Central memory CD4-positive, alpha-beta T cell (primary cell): ENCODE measurements around the gene PTPN22.
"Not testable (repeated sequence)": the region's sequence is repeated elsewhere in the genome, so short reads cannot be mapped to it uniquely, and the experiment has no call there.

Experiments used
- DNase-seq: peaks from one replicate; pipeline ENCODE4 v3.0.0; 2022

The PTPN22 gene

DNA sequence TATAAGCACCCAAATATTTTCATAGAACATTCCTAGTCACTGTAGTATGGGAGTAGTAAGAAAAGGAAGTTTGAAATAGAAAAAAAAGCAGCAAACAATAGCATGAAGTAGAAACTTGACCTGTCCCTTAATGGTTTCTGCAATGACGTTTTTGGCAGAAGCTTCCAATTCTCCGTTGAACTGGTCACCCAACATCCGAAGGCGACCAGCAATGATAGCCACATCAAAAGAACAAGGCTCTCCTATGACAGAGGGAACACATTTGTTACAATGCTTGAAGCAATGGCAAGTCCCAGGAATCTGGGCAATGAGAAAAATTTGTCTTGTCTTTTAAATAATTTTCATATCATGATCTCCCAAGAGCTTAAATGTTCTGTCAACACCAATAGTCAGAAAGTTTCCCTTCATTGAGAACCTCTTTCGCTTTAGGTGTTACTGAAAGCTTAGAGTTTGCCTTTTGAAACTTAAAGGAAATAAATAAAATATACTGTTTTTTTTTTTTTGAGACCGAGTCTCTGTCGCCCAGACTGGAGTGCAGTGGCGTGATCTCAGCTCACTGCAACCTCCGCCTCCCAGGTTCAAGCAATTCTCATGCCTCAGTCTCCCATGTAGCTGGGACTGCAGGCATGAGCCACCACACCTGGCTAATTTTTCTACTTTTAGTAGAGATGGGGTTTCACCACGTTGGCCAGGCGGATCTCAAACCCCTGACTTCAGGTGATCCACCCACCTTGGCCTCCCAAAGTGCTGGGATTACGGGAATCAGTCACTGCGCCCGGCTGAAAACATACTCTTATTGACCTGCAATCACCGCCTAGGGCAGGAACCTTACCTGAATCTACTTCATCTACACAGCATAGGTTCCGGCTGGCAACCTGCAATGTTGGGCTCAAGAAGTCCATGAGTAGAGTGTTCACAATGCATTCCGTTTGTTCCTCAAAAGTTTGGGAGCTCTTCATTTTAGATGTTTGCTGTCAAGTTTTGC, 15.2 kb upstream of the PTPN22 start:
- no peak for DNase-seq

DNA sequence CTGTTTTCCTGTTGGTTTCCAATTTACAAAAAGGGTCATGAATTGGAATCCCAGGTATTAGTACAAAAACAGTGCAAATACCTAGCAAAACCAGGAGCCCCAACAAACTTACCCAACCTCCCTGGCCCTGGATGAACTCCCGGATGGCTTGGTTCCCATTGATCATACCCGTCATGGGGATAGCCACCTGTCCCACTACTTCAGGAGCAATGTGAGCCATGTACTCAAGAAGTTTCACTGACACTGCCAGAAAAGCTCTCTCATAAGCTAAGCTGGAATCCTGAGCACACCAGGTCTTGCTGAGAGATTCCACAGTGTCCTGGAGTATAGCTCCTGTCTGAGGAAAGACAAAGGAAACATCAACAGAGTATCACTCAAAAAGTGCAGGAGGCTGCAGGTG, 10.1 kb upstream of the PTPN22 start:
- no peak for DNase-seq

DNA sequence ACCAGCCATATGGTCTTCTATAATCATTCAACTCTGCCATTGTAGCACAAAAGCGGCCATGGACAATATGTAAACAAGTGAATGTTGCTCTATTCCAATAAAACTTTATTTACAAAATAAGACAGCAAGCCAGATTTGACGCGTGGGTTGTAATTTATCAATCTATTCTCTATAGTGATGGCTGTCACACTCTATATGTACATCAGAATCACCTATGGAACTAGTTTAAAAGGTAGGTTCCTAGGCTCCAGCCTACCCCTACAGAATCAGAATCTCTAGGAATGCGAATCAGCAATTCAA, 8.2 kb upstream of the PTPN22 start:
- no peak for DNase-seq

DNA sequence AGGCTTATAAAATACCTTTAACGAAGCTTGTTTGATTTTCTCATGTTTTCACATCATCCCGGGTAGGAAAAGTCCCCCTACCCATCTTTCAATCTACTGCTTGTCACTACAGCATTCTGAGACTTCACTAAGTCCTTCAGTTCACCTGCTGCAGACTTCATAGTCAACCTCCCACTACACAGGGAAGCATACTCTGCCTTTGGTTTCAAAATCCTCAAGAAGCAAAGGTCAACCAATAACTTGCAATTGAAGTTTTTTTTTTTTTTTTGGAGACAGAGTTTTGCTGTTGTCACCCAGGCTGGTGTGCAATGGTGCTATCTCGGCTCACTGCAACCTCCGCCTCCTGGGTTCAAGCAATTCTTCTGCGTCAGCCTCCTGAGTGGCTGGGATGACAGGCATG, 4.7 kb upstream of the PTPN22 start:
- DNase-seq: no peak

DNA sequence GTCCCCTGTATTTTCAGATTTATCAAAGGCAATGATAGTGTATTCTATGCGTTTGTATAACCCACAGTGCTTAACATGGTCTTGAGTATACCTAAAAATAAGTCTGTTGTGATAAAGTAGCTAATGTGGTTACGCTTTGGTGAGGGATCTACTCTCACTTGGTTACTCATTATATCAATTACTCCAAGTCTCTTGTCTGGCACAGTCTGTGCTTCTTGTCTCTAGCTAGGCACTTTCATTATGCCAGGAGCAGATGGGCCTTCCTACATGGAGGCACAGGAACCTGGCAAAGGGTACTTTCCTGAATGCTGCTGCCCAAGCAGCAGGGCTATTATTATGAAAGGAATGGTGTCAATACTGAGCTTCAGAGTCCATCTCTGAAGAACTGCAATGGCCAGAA, 4.2 kb upstream of the PTPN22 start:
- no peak for DNase-seq

DNA sequence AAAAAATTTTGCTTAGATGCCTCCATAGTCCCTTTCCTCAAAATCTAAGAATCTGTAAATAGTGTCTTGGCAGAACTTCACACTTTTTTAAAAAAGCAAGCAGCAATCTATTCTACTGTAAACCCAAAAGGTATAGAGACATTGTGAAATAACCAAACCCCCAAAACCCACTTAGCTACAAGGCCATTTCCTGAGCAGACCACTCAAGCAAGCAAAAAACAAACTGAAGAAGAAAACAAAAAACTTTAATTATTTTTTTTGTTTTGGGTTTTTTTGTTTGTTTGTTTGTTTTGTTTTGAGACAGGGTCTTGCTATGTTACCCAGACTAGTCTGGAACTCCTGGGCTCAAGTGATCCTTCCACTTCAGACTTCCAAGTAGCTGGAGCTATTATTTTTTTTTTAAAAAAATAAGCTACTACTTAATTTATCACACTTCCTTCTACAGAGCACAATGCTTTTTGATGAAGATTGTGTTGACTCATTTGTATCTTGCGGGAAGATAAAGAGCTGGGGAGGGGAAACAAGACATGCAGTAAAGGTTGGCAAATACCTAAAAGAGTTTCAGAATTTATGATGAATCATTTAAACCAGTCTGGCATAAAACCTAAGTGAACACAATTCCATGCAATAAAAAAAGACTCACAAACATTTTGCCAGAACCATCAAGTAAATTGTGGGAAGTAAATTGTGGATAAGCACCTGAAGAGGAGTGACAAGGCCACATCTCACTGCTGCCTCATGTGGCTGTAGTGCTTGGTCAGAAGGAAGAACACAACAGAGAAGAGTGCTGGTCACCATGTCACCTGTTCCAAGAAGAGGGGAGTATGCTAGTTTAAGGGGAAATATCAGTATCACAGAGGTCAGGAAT, 2.7 kb upstream of the PTPN22 start:
- DNase-seq: peak; percentile 33

DNA sequence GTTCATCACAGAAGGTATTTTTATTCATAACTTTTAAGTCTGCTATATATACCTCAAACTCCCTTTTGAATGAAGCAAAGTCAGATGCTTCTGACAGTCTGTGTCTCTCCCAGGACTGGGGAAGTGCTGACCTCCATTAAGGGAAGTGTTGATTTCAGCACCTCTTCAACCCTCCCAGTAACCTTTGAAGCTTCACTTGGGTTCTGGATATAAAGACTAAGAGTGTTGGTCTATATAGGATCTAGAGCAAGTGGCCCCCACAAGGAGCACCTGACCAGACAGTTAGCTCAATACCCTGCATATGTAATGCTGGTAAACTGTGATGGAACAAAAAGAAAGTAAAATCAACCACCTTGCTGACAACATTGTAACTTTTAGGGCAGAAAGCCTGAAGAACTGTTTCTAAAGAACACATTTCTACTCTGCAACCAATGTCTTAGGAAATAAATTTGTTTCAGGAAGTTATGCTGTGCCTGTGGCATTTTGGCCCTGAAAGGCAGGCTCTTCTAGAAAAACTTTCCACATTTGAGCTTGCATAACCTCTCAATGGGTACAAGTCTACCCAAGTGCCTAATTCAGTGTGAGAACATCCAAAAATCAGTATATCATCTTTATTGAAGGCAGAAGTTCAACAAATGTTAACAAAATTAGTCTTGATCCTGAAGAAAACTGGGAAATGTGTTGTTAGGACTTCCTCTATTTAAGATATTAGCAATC, 865 bp upstream of the PTPN22 start:
- peak; percentile 35 for DNase-seq

DNA sequence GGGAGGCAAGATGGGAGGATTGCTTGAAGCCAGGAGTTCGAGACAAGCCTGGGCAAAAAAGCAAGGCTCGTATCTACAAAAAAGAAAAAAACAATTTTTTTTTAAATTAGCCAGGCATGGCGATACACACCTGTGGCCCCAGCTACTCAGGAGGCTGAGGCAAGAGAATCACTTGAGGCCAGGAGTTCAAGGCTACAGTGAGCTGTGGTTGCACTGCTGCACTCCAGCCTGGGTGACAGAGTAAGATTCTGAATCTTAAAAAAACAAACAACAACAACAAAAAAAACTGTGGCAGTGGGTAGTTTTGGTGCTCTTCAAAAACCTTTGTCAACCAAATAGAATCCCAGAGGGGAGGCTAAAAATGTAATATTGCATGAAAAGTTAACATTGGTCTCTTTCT, 734 bp downstream of the PTPN22 start:
- DNase-seq: no peak

DNA sequence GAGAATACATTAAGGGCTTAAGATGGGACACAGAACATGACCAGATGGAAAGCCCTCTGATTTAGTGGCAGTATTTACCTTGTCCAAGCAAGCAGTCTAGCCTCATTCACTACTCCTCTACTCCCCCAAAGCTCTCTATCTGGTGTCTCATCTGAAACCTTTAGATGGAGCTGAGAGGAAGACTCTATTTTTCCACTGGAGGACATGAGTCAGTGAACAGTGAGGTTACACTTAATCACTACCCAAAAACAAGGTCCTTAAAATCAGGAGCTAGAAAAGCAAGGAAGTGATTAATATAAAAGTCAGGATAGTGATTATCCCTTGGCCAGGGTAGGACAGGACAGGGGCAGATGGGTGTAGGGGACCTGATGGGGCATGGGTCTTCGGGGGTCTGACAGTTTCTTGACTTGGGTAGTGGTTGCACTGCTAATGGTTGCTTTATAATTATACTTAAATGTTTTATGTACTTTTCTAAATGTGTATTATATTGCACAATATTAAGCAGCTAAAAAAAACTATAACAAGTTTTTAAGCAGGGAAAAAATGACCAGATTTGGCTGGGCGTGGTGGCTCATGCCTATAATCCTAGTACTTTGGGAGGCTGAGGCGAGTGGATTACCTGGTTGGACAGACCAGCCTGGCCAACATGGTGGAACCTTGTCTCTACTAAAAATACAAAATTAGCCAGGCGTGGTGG, 3.0 kb downstream of the PTPN22 start:
- no peak for DNase-seq

DNA sequence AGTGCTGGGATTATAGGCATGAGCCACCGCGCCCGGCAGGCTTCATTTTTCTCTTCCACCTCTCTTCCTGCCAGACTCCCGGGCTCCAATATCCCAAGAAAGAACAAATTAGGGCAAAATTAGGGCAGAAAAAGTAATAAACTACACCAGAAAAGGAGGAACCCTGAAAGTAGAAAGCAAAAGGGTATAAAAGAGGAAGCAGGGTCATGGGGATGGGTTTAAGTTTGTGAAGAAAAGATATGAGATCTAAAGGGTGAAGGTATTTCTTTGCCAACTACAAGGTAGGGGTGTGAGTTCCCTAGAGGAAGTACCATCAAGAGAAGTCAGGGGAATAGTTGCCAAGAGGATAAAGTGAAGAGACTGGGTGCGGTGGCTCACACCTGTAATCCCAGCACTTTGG, 9.9 kb downstream of the PTPN22 start:
- DNase-seq: no peak

DNA sequence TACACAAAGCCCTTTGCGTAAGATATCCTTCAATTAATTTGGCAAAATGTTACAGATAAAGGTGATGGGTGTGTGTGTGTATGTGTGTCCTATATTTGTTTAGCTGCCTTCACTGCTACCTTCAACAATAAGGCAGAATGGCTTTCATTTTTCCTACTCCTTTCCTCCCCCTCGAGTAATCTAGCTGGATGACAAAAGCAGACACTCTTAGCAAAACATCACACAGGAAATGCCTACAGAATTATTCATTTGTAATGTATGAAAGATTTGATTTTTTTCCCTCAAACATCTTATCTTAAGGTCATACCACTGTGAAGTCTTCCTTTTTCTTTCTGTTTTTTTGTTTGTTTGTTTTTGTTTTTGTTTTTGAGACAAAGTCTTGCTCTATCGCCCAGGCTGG, 10.6 kb downstream of the PTPN22 start:
- DNase-seq: no peak

DNA sequence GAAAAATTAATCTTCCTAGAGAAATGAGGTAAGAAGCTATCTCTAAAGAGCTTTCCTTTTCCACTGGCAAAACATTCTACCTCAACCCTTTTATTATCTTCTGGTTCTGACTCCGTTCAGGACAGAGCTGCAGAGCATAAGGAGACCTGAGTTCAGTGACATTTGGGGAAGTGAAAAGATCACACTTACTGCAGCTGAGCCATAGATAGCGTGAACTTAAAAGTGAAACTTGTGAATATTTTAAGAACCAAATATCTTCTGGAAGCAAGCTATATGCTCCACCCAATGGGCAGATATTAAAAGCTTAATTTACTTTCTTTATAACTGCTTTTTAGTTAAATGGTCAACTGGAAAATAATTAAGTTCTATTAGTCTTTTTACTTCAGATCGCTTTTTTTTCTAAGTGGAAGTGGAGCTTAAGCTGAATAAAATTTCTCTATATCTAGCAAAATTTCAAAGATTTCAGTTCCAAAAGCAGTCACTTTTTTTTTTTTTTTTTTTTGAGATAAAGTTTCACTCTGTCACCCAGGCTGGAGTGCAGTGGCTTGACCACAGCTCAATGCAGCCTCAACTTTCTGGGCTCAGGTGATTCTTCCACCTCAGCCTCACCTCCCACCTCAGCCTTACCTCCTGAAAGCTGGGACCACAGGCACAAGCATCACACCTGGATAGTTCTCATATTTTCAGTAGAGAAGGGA, 11.9 kb downstream of the PTPN22 start:
- DNase-seq: no peak

DNA sequence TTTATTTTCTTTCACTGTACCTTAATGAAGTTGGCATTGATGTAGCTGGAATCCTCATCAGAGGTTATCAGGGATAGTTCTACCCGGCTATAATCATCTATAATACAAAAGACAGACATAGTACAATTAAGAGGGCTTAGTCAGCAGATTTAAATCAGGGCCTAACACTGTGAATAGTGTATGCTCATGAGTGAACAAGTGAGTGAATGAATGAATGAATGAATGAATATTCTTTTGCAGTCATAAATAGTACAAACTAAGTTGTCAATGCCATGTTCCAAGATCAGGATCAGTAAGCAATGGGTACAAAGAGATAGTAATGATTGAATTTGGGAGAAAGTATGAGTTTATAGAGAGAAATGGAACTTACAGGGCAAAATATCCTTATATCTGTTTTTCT, 12.5 kb downstream of the PTPN22 start:
- DNase-seq: no peak

DNA sequence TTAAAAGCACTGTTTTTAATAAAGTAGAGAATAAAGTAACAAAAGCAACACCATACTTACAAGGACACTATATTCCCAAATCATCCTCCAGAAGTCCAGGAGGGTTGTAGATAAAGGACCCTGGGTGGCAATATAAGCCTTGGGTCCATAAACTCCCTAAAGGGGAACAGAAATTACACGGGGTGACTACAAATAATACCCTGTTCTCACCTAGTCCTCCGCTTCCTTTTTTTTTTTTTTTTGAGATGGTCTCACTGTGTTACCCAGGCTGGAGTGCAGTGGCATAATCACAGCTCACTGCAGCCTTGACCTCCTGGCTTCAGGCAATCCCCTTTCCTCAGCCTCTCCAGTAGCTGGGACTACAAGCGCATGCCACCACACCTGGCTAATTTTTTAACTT, 13.1 kb downstream of the PTPN22 start:
- no peak for DNase-seq

DNA sequence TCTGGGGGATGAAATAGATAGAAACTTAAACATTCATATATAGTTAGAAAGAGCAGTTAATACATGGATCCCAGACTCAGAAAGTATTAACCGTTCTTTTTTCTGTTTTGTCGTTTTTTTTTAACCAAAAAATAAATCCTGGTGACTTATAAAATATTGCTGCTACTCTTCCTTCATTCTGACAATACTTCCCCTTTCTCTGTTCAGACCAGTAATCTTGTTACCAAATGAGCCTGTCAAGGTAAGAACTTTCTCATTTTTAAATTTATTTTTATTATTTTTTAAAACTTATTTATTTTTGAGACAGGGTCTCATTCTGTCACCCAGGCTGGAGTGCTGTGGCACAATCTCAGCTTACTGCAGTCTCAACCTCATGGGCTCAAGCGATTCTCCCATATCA, 13.7 kb downstream of the PTPN22 start:
- DNase-seq: no peak

DNA sequence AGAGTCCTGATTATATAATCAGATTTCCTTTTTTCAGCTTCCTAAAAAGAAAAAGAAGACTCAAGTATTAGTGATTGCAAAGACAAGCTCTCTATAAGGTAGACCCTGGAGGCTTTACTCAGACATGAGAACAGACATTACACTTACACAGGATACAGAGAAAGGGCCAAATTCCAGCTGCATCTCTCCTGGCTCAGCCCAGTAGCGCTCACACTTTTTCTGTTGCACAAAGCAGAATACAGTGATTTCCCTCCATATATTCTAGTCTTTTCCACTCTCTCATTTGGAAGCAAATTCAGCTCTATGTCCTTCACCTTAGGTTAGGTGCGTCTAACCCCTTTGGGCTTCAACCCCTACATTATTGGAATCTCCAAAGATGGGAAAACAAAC, 15.1 kb downstream of the PTPN22 start:
- no peak for DNase-seq

DNA sequence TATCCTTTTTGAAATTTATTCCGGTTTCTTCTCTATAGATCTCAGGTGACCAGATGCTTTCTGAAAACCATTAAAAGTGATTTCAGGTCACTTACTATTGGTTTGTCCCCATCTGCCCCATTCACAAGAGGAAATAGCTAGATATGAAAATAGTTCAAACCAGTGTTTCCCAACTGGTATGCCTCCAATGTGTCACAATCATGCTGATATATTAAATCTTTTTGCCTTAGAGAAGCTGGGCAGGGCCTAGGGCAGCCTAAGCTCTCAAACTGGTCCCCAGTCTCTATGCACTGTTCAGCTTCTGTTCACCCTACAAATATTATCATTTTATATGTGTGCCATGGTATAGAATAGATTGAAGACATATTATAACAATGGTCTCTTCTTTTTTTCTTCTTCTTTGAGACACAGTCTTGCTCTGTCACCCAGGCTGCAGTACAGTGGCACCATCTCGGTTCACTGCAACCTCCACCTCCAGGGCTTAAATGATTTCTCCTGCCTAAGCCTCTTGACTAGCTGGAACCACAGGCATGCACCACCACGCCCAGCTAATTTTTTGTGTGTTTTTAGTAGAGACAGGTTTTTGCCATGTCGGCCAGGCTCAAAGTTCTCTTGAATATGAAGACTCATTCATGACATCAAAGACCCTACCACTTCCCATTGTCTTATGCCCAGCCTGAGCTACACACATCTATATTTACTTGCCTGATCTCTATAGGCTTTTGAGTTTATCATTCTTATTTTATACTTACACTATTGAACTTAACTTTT, 15.7 kb downstream of the PTPN22 start:
- no peak for DNase-seq

DNA sequence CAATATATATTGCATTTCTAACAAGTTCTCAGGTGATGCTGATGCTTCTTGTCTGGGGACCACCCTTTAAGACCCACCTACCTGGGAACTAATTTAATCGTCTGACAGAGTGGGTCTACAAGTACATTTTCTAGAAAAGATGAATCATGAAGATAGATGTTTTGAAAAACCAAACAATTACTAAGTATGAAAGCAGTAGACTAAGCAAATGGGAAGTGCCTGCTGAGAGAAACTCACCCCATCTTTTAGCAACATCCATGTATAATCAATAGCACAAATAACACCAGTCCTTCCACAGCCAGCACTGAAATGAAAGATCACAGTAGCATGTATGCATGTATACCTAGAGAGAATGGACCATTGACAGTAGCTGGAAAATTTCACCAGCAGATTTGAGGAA, 17.3 kb downstream of the PTPN22 start:
- DNase-seq: no peak

DNA sequence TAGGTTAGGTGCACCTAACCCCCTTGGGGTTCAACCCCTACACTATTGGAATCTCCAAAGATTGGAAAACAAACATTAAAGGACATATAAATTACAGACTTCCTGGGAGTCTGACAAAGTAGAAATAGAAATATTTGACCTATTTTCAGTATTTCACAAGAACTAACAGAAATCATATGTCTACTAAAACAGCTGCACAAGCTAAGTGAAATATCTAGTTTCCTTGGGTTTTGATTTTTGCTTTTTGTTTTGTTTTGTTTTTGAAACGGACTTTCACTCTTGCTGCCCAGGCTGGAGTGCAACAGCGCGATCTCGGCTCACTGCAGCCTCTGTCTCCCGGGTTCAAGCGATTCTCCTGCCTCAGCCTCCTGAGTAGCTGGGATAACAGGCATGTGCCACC, 18.8 kb downstream of the PTPN22 start:
- DNase-seq: not testable (repeated sequence)

DNA sequence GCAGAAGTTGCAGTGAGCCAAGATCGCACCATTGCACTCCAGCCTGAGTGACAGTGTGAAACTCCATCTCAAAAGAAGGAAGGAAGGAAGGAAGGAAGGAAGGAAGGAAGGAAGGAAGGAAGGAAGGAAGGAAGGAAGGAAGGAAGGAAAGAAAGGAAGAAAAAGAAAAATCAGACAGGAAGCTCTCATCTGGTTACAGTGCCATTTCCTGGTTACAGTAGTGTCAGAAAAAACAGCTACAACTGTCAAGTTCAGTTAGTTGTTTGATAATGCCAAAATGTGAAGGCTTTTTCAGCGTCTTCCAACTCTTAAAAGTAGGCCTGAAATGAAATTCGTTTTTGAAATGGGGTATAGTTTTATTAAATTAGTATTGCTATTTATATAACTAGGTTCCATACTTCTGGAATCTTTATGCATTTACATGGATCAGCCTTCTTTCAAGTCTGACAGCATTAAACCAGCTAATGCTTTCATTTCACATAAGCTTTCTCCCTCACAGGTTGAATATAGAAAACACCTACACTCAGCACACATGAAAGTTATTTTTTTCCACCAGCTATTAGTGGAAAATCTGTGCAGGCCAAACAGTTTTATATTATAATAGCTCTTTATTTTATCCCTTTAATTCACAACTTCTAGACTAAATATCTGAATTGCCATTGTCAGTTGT, 21.2 kb downstream of the PTPN22 start:
- no peak for DNase-seq

DNA sequence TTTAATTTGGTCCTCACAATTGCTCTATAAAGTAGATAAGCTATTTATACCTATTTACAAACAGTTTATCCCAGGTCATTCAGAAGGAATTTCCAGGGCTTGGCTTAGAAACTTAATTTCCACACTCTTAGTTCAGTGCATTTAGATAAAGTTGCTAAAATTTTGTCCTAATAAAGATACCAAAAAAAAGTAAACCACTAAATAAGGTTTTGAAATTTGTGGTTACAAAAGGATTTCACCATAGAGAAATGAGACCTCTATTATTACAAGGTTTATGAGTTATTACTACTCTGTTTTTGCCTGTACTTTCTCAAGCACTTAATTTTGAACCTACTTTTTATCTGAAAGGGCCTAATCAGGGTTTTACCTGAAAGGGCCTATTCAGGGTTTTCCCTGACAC, 22.4 kb downstream of the PTPN22 start:
- no peak for DNase-seq
